ENCODE results near the gene ANKRD24.

- TF ChIP-seq ZNF658 (tag by site-specific recombination; IDR thresholded peaks at IDR 0.05) (no peak), ZNF24 (tag by site-specific recombination; IDR thresholded peaks at IDR 0.05) (no peak), PATZ1 (tag by site-specific recombination; IDR thresholded peaks at IDR 0.05) (no peak), CTCF (tag by site-specific recombination; IDR thresholded peaks at IDR 0.05) (peak; percentile 63), YY1 (tag by site-specific recombination; IDR thresholded peaks at IDR 0.05) (no peak; the same call in 1 of the 2 replicates)
Observed at GRCh38 chr19:4139614-4140236, 42.8 kb upstream of the ANKRD24 start.
